ENCODE results near the gene THADA. TPM values are rescaled to one million over a fixed set of nuclear protein-coding genes. Genes with fewer than 3 reads are reported as not detected.
A peak's percentile ranks its signal among the peaks of the same experiment; 100 is the strongest.

THADA gene
- polyA plus RNA-seq, 1 donor, result 13.2 TPM

DNA sequence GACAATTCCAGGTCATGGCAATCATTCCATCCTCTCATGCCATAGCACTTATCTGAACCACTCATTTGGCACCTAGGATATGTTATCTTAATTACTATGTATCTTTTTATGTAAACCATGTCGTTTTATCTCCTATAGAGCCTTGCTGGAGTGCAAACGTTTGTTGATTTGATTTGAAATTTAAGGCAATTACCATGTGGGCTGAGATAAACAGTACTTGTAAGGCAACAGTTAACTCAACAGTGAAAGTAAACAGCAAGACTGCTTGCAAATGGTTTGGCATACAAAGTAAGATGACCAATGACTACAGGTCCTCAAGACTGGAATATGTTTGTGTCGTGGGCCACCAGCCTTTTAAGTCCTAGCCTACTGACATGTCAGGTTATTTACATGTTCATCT, 235.7 kb downstream of the THADA start:
- no peak overlapping the region for H3K27ac ChIP-seq (ENCODE audit: low read length)
- WGBS (ENCODE audit: insufficient coverage, low lambda C conversion rate), result no CpG with 5 or more reads among the region's 3 CpGs
- no peaks in the 10 kb centered on the region for H3K4me1 ChIP-seq (ENCODE audit: control insufficient read depth, insufficient read depth, low read length)
- no peaks in the 10 kb centered on the region for H3K27me3 ChIP-seq (ENCODE audit: control insufficient read depth, insufficient read depth, low read length)
- no peak for DNase-seq
- no peaks in the 10 kb centered on the region for H3K36me3 ChIP-seq (ENCODE audit: control insufficient read depth, insufficient read depth, low read length)
- H3K4me3 ChIP-seq (ENCODE audit: low read length), result no peak overlapping the region
- H3K9me3 ChIP-seq (ENCODE audit: control insufficient read depth, low read depth, low read length), result no peaks in the 10 kb centered on the region

DNA sequence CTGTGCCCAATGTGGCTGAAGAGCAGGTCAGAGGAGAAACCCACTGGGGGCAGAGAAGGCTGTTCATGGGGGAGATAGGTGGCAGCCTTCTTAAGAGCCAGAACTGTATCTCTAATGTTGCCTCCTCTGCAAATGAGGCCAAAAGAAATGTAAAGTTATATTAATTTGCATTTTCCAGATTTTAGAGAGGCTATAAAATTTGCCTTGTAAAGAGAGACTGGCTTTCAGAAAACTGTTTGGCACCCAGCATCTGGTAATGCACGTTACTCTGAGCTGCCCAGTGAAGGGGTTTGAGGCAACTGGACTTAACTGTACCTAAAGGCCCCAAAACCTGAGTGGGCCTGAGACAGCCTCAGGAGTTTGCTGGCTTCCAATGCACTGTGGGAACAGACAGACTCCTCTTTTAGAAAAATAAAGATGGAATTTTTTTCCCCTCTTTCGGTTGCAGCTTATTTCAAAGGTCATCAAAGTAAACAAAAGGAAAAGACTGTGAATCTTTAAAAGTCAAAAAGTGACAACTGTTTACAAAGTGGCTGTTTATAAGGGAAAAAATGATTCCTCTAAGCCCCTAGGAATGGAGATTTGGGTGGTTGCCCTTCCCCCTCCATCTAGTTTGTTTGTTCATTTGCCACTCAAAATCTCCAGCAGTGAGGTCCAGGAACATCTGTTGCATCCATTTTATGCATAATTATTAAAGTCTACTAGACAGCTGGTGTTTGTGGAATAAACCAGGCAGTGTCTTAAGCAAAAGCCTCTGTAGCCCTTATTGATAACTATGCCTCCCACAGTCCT, 237.2 kb downstream of the THADA start:
- Histone ChIP-seq H3K36me3 (ENCODE audit: control insufficient read depth, insufficient read depth, low read length) (no peaks in the 10 kb centered on the region), H3K4me3 (ENCODE audit: low read length) (no peak overlapping the region), H3K27ac (ENCODE audit: low read length) (no peak overlapping the region), H3K9me3 (ENCODE audit: control insufficient read depth, low read depth, low read length) (no peaks in the 10 kb centered on the region), H3K4me1 (ENCODE audit: control insufficient read depth, insufficient read depth, low read length) (no peaks in the 10 kb centered on the region), H3K27me3 (ENCODE audit: control insufficient read depth, insufficient read depth, low read length) (no peaks in the 10 kb centered on the region)
- DNase-seq, result no peak
- WGBS (ENCODE audit: insufficient coverage, low lambda C conversion rate), result no CpG with 5 or more reads among the region's 2 CpGs

DNA sequence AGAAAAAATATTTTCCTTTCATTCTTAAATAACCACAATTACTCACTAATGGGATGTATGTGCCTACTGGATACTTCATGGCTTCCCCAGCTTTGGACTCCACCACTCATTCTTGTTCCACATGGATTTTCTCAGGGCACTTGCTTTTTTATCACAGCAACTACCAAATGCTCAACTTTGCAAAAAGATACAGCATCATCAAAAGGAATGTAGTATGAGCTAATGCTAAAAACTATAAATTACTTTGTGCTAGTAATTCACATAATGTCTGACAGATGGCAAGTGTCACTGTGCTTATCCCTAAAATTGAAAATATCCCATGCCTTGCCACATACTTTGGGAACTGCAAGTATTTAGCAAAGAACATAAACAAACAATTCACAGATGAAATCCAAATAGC, 239.1 kb downstream of the THADA start:
- H3K4me1 ChIP-seq (ENCODE audit: control insufficient read depth, insufficient read depth, low read length), result no peaks in the 10 kb centered on the region
- H3K36me3 ChIP-seq (ENCODE audit: control insufficient read depth, insufficient read depth, low read length), result no peaks in the 10 kb centered on the region
- H3K27me3 ChIP-seq (ENCODE audit: control insufficient read depth, insufficient read depth, low read length), result no peaks in the 10 kb centered on the region
- no peaks in the 10 kb centered on the region for H3K9me3 ChIP-seq (ENCODE audit: control insufficient read depth, low read depth, low read length)
- DNase-seq, result no peak
- H3K4me3 ChIP-seq (ENCODE audit: low read length), result no peak overlapping the region
- no peak overlapping the region for H3K27ac ChIP-seq (ENCODE audit: low read length)

DNA sequence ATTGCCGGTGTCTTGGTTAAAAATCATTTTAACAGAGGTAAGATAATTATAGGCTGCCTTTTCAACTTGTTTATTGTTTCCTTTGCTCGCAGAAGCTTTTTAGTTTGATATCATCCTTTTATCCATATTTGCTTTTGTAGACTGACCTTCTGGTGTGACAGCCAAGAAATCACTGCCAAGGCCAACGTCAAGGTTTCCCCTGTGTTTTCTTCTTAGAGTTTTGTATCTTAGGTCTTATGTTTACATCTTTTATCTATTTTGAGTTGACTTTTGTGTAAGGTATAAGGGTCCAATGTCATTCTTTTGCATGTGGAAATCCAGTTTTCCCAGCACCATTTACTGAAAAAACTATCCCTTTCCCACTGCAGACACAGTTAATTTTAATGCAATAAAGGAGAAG, 240.4 kb downstream of the THADA start:
- Histone ChIP-seq H3K9me3 (ENCODE audit: control insufficient read depth, low read depth, low read length) (no peaks in the 10 kb centered on the region), H3K27ac (ENCODE audit: low read length) (no peak overlapping the region), H3K27me3 (ENCODE audit: control insufficient read depth, insufficient read depth, low read length) (no peaks in the 10 kb centered on the region), H3K36me3 (ENCODE audit: control insufficient read depth, insufficient read depth, low read length) (no peaks in the 10 kb centered on the region), H3K4me1 (ENCODE audit: control insufficient read depth, insufficient read depth, low read length) (peaks cover 9% of the 10 kb centered on the region), H3K4me3 (ENCODE audit: low read length) (no peak overlapping the region)
- no peak for DNase-seq
- 67% methylated on average over 2 of the region's 3 CpGs for WGBS (ENCODE audit: insufficient coverage, low lambda C conversion rate)

DNA sequence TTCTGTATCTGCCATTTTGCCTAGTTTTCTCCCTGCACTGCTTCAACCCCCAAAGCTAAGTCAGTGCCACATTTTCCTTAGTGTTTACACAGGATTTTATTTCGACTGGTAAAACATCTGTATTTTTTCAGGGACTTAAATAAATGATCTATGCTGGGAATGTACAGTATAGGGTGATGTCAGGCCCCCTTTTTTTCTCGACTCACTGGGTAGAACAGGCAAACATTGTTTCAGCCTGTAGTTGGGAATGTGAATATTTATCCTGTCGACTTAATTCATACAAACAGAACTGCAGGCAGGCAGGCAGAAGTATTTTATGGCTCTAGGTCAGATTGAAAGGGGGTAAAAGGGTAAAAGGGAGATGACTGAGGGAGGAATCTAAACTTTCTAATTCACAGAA, 245.9 kb downstream of the THADA start:
- Histone ChIP-seq H3K36me3 (ENCODE audit: control insufficient read depth, insufficient read depth, low read length) (no peaks in the 10 kb centered on the region), H3K27me3 (ENCODE audit: control insufficient read depth, insufficient read depth, low read length) (no peaks in the 10 kb centered on the region), H3K9me3 (ENCODE audit: control insufficient read depth, low read depth, low read length) (no peaks in the 10 kb centered on the region), H3K27ac (ENCODE audit: low read length) (peak overlapping the region; percentile 56), H3K4me3 (ENCODE audit: low read length) (no peak overlapping the region), H3K4me1 (ENCODE audit: control insufficient read depth, insufficient read depth, low read length) (peaks cover 37% of the 10 kb centered on the region)
- DNase-seq, result peak in 1 of 2 donors; percentile 48
- 0% methylated on average over 1 of the region's 3 CpGs for WGBS (ENCODE audit: insufficient coverage, low lambda C conversion rate)

DNA sequence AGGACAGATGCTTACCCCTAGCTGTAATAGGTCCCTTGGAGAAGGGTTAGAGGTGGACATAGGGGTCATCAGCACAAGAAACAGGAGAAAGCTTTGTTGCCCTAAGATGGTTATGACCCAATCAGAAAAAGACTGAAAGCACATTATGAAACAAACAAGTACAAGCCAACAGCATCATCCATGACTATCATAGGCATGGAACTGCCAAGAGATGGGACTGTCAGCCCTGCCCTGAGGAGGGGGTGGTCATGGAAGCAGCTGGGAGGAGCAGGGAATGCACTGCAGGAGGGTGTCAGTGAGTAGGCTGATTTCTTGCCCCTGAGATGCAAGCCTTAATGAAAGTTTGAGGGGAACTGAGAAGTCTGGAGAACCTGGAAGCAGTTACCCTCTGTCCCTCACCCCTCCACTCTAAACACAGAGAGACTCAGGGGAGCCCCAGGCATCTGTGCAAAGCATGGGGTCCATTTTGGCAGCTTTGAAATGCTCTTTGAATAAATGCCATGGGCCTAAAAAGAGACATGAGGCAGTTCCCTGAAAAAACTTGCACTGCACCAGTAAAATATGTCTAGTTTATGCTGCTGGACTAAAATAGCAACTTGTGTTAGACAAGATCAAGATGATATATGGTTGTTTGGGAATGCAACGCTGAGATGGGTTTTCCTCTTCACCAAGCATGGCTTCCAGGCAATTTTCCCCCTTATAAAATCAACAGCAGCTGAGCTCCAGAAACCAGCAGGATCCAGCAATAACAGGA, 246.8 kb downstream of the THADA start:
- no CpG with 5 or more reads among the region's 1 CpG for WGBS (ENCODE audit: insufficient coverage, low lambda C conversion rate)
- DNase-seq, result peak in 1 of 2 donors; percentile 54
- no peaks in the 10 kb centered on the region for H3K9me3 ChIP-seq (ENCODE audit: control insufficient read depth, low read depth, low read length)
- peaks cover 44% of the 10 kb centered on the region for H3K4me1 ChIP-seq (ENCODE audit: control insufficient read depth, insufficient read depth, low read length)
- peak overlapping the region; percentile 56 for H3K27ac ChIP-seq (ENCODE audit: low read length)
- no peaks in the 10 kb centered on the region for H3K36me3 ChIP-seq (ENCODE audit: control insufficient read depth, insufficient read depth, low read length)
- H3K4me3 ChIP-seq (ENCODE audit: low read length), result no peak overlapping the region
- no peaks in the 10 kb centered on the region for H3K27me3 ChIP-seq (ENCODE audit: control insufficient read depth, insufficient read depth, low read length)

DNA sequence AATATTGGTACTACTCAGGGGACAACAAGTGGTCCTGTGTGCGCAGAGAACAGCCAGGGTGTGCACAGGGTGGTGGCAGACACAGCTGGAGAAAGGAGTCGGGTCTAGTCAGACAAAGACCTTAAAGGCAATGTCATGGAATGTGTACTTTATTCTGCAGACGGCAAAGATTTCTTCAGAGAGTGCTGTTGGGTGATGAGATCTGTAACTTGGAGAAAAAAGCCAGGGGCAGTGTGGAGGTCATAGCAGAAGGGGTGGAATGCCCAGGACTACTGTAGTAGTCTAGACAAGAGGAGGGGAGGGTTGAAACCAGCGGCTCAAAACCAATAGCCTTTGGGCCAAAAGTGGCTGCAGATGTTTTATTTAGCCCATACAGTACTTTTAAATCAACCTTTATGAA, 248.1 kb downstream of the THADA start:
- DNase-seq, result no peak
- Histone ChIP-seq H3K36me3 (ENCODE audit: control insufficient read depth, insufficient read depth, low read length) (no peaks in the 10 kb centered on the region), H3K4me3 (ENCODE audit: low read length) (no peak overlapping the region), H3K27me3 (ENCODE audit: control insufficient read depth, insufficient read depth, low read length) (no peaks in the 10 kb centered on the region), H3K27ac (ENCODE audit: low read length) (peak overlapping the region; percentile 56), H3K9me3 (ENCODE audit: control insufficient read depth, low read depth, low read length) (no peaks in the 10 kb centered on the region), H3K4me1 (ENCODE audit: control insufficient read depth, insufficient read depth, low read length) (peaks cover 46% of the 10 kb centered on the region)
- no CpG with 5 or more reads among the region's 4 CpGs for WGBS (ENCODE audit: insufficient coverage, low lambda C conversion rate)

DNA sequence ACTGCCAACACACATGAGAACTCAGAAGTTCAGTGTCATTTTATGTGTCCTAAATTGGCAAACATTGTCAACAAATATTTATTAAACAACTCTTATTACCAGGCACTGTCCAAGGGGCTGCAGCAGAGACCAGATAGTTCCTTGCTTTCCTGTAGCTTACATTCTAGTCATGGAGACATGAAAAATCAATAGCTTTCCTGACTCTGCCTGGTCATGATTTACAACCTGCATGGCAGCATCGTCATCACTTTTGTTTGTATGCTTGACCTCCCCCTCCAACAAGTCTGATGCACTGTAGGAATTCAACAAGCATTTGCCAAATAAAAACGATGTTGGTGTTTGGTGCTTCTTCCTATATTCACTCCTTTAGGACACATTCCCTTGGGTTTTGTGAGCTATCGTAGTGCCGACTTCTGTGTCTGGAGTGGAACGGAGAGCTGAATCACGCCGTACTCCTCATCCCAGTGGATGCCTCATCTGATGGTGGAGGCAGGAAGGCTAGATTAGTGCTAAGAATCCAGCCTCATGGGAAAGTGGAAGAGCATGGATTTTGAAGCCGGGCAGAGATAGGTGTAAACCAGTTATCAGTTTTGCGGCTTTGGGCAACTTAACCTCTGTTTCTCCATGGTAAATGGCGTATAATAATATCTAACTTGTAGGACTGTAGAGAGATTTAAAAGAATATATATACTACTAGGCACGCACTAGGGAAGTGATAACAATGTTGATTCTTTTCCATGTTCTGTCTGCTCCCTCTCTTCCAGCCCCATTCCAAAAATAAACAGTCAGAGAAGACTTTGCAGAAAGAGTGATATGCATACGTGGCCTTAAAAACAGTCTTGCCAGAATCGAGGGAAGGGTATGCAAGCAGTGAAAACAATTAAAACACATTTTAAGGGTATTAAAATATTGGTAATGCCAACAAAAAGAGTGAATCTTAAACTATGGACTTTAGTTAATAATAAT, 249.0 kb downstream of the THADA start:
- Histone ChIP-seq H3K27me3 (ENCODE audit: control insufficient read depth, insufficient read depth, low read length) (no peaks in the 10 kb centered on the region), H3K27ac (ENCODE audit: low read length) (no peak overlapping the region), H3K4me3 (ENCODE audit: low read length) (no peak overlapping the region), H3K36me3 (ENCODE audit: control insufficient read depth, insufficient read depth, low read length) (no peaks in the 10 kb centered on the region), H3K4me1 (ENCODE audit: control insufficient read depth, insufficient read depth, low read length) (peaks cover 46% of the 10 kb centered on the region), H3K9me3 (ENCODE audit: control insufficient read depth, low read depth, low read length) (no peaks in the 10 kb centered on the region)
- DNase-seq, result no peak
- WGBS (ENCODE audit: insufficient coverage, low lambda C conversion rate), result 56% methylated on average over 4 of the region's 13 CpGs

DNA sequence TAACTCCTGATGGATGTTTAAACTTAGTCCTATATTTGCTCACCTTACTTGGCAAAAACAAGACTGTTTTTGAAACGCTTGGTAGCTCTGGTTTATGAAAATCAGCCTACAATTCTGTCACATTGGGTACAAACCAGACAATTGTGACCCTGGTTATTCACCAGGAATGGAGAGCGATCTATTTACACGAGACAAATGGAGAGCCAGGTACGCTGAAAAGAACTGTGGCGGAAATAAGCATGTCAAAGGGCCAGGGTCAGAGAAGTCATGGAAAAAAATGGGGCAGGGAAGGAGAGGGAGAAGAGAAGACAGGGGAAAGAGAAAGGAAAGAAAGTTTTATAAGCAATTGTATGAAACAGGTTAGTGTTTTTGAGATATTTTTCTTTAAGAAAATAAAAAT, 250.0 kb downstream of the THADA start:
- WGBS (ENCODE audit: insufficient coverage, low lambda C conversion rate), result 100% methylated on average over 2 of the region's 5 CpGs
- Histone ChIP-seq H3K4me3 (ENCODE audit: low read length) (no peak overlapping the region), H3K27ac (ENCODE audit: low read length) (no peak overlapping the region), H3K27me3 (ENCODE audit: control insufficient read depth, insufficient read depth, low read length) (no peaks in the 10 kb centered on the region), H3K4me1 (ENCODE audit: control insufficient read depth, insufficient read depth, low read length) (peaks cover 46% of the 10 kb centered on the region), H3K36me3 (ENCODE audit: control insufficient read depth, insufficient read depth, low read length) (no peaks in the 10 kb centered on the region), H3K9me3 (ENCODE audit: control insufficient read depth, low read depth, low read length) (no peaks in the 10 kb centered on the region)
- DNase-seq, result no peak

DNA sequence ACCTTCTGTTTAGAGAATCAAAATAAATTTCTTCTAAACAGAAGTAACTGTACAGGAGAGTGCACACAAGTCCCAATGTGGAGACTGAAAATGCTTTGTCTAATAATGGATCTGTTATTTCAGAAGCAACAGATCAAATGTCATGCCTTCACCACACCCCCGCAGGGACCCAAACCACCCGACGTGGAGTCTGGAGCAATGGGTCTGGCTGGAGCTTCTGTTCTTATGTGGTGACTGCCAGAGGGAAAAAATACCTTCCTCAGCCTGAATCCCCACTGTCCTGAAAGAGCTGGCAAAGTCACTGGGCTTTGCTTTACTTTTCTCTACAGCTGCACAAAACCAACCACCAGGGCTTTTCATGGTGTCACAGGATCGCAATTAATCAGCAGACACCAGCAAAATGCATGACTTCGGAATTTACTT, 250.4 kb downstream of the THADA start:
- H3K27me3 ChIP-seq (ENCODE audit: control insufficient read depth, insufficient read depth, low read length), result no peaks in the 10 kb centered on the region
- DNase-seq, result no peak
- no peaks in the 10 kb centered on the region for H3K36me3 ChIP-seq (ENCODE audit: control insufficient read depth, insufficient read depth, low read length)
- H3K4me1 ChIP-seq (ENCODE audit: control insufficient read depth, insufficient read depth, low read length), result peaks cover 41% of the 10 kb centered on the region
- no peak overlapping the region for H3K4me3 ChIP-seq (ENCODE audit: low read length)
- H3K9me3 ChIP-seq (ENCODE audit: control insufficient read depth, low read depth, low read length), result no peaks in the 10 kb centered on the region
- peak overlapping the region; percentile 35 for H3K27ac ChIP-seq (ENCODE audit: low read length)
- 100% methylated on average over 1 of the region's 5 CpGs for whole genome bisulfite sequencing (ENCODE audit: insufficient coverage, low lambda C conversion rate)

Data from large intestine (tissue), 3 donors.